ENCODE results near the gene ALOX15.
"Not testable (repeated sequence)": the region's sequence is repeated elsewhere in the genome, so short reads cannot be mapped to it uniquely, and the experiment has no call there.

Gene ALOX15

DNA sequence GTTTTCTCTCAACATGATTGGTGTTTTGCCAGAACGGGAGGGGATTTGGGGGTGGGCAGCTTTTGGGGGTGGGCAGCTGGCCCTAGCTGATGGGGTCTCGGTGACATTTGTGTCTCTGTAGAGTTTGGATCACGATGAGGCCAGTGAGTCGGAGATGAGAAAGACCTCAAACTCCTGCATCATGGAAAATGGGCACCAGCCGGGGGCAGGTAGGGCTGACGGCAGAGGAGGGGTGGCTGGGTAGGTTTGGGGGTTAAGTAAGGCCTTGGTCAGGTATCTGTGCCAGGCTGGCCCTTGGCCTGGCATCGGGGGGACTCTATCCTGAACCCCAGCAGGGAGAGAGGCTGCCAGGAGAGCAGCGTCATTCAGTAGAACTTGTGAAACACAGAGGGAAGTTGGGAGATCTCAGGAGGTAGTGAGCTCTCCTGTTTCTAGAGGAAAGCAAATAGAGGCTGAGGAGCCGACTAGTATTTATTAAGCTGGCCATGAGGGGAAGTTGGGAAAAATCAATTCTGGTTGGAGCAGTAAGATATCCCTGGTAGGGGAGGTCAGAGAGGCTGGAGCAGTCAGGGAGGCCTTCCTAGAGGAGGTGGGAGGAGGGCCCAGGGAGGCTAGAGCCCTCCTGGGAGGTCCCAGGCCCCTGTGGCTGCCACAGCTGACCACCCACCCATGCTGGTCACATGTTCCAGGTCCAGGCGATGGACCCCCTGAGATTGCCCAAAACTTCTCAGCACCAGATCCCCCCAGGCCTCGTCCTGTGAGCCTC, 49.1 kb downstream of the ALOX15 start:
- DNase-seq: no peak
- no peak for ATAC-seq

DNA sequence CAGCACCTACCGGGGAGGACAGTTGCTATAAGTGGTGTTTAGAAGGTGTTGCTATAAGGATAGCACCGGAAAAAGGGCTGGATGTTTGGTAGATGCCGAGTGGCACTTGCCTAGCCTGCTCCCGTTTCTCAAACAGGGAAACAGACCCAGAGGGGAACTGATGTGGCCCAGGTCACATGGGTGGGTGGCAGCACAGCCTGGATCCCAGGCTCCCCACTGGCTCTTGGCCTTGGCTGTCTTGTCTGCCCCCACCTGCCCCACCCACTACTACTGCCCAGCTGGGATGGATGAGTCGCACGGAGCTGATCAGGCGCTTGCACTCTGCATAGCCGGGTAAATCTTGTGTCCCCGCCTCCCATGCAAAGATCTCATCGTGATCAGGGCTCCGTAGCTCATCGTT, 49.9 kb downstream of the ALOX15 start:
- no peak for ATAC-seq
- DNase-seq: no peak

DNA sequence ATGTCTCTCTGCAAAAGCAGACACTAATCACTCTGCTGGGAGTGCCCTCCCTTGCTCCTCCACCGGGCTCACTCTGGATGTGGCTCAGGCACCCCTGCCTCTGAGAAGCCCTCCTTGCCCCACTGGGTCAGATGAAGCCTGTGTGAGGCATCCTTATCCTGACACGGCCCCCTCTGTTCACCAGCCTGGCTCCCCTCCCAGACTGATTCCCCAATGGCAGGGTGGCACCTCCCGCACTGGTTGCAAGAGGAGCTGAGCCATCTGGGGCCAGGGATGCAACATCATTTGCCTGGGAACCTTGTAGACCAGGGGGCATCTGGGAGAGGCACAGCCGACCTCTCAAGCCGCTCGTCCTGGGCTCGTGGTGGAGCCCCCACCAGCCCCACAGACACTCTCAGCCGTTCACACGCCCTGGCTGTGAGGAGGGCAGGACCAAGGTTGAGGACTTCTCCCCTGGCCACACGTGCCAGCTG, 50.5 kb downstream of the ALOX15 start:
- ATAC-seq (no peak), DNase-seq (no peak)

DNA sequence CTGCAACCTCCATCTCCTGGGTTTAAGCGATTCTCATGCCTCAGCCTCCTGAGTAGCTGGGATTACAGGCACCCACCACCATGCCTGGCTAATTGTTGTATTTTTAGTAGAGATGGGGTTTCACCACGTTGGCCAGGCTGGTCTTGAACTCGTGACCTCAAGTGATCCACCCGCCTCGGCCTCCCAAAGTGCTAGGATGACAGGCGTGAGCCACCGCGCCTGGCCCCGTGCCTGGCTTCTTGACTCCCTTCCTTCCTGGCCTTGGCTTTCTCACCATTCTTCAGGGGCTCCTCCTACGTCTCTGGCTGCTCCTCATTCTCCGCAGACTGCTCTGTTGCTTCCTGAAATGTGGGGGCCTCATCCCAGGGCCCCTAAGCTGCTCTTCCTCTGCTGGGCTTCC, 51.4 kb downstream of the ALOX15 start:
- ATAC-seq, DNase-seq: not testable (repeated sequence)

DNA sequence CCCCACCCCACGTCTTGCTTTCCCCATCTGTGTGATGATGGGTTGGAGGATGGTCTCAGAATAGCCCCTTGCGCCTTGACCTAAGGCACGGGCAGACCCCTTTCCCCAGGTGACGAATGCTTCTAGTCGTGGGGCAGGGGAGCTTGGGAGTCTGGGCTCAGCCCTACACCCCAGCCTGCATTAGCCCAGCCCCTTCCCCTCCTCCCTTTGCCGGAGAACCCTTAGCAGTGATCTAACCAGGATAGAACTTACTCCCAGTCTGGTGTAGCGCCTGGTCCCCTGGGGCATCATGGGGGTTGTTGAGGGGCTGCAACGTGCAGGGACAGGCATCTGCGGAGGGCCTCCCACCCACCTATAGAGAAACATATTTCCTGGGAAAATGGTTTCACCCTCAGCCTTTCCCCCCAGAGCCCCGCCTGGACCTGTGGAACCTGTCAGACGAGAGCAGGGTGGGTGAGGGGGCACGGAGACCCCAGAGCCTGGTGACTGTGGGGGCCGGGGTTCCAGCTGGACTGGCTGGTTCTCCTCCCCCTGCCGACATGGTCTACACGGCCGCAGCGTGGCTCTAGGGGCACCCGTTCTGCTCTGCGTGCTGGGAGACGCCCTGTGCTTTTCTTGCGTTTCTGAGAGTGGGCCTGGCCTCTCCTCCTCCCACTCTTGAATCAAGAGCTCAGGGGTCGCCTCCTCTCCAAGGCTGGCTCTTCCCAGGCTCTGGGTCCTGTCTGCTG, 52.4 kb downstream of the ALOX15 start:
- DNase-seq (no peak), ATAC-seq (no peak)

DNA sequence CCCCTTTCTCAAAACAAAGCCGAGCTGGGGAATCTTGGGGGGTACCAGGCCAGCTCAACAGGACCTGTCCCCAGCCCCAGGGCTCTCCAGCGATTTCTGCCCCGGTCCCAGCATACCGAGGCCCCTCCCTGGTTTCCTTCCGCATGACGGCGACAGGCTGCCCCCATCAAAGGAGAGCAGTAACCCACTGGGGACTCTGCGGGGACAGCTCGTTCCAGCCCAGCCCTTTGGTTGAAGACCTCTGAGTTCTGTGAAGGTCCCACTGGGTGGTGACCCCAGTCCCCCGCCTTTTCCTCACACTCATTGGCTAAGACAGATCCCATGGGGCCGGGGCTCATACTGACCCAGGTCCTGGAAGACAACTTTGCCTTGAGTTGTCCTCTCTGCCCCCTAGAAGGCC, 53.1 kb downstream of the ALOX15 start:
- no peak for ATAC-seq
- DNase-seq: no peak

DNA sequence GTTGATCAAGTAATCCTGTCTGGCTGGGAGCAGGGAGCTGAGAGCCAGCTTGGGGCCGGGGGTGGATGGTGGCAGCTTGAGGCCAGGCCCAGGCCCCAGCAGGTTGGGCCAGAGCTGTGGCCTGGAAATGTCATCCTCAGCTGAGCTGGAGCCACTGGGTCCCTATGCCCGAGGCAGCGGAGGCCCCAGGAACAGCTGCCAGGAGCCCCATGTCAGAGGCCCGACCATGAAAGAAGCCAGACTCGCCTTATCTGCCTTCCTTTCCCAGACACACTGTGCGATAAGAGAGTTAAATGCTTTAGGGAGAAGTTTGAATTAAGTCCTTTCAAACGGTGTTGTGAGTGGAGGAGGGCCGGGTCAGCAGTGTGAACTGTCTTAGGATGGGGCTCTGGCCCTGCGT, 53.7 kb downstream of the ALOX15 start:
- DNase-seq (no peak), ATAC-seq (no peak)

DNA sequence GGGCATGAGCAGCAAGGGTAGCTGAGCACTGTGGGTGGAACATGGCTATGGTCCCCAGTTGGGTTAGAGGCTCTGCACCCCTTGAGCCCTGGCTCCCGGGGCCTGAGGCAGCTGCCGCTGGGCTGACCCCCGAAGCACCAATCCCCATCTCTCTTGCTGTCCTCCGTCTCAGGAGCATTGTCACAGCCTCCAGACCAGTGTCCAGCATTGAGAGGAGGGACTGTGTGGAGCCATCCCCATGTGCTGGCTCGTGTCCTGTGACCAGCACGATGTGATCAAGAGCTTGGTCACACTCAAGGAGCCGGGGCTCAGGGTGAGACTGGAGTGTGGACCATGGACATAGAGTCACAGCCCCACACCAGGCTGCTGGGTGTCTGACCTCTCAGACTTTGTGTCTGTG, 54.3 kb downstream of the ALOX15 start:
- ATAC-seq: no peak
- no peak for DNase-seq

DNA sequence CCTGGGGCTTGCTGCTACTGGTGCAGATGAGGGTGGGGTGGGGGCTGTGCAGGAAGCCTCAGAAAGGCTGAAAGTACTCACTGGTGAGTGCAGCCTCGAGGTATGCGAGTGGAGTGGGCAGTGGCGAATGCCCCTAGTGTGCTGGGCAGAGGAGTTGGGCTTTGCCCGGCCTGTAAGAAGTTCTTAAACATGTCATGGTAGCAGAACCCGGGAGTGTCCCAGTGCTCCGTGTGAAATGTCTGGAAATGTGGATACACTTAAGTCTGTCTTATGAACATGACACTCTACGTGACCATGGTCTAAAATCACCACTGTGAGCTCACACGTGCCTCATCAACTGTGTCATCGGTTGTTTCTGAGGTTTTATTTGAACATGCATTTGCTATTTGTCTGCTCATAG, 55.4 kb downstream of the ALOX15 start:
- DNase-seq: no peak
- no peak for ATAC-seq

DNA sequence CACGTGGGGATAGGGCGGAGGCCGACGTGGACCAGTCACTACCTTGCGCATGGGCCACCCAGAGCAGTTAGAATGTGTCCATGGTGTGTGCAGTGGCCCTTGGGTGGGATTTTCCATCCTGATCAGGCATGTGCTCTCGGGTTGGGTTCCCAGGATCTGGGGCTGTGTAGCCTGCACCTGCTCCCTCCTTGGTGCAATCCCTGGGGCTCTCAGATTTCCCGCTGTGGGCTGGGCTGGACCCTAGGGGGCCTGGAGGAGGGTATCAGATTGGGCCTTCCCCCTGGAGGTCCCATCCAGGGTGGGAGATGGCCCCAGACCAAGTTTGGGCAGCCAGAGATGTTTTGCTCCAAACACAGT, 55.9 kb downstream of the ALOX15 start:
- DNase-seq: no peak
- no peak for ATAC-seq

DNA sequence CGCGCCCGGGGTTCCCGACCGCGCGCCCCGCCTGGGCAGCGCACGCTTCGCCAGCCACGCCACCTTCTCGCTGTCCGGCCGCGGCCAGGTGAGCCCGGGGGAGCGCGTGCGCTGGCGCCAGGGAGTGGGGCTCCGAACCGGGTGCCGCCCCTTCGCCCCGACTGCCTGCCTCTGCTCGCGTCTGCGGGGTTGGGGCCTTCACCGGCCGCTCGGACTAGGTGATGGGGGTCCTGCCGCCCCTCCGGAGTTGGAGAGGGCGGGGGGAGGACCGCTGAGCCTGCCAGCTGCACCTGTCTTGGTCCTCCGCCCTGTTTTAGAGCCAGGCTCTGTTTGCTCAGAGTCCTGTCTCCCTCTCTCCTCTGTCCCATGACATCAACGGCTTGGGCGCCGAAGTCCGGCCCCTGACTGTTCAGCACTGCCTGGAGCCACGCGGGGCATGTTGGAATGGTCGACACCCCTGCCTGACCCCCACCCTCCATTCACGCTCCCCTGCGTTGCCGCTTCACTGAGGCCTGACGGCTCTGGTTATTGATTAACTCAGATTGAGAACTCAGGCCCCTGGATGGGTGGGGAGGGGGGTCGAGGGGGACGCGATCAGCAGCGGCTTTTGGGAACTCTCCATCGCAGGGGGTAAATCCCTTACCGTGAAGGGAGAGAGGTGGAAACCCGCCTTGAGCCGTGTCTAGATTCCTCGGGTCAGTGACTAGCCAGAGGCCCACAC, 56.4 kb downstream of the ALOX15 start:
- ATAC-seq (no peak), DNase-seq (no peak)

DNA sequence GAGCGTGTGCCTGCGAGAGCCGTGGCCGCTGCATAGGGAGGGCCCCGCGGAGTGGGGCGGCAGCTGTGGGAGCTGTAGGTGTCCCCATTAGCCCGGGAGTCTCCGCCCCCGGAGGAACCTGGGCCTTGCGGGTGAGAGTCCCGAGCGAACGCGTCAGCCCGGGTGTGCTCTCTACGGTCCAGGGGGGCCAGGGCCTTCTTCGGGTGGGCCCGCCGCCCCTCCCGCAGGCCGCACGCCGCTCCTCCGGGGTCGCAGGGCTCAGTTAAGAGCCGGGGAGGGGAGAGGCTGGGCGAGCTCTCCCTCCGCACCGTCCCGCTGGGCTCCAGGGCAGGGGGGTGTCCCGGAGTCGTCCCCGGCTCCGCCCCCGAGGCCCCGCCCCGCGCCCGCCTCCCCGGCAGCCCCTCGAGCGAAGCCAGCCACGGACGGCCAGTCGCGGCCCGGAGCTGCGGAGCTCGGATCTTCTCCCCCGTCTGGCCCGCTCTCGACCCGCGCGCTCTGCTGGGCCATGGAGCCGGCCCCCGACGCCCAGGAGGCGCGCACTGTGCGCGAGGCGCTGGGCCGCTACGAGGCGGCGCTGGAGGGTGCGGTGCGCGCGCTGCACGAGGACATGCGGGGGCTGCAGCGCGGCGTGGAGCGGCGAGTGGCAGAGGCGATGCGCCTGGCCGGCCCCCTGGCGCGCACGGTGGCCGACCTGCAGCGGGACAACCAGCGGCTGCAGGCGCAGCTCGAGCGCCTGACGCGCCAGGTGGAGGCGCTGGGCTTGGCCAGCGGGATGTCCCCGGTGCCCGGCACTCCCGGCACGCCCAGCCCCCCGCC, 57.2 kb downstream of the ALOX15 start, which contains the start of gene SMTNL2:
SMTNL2 (plus strand) TSS at position 429 of the 816 bp plus-strand sequence; CDS start at position 506, 77 bp downstream.
- DNase-seq (peak; percentile 40), ATAC-seq (peak; percentile 7)

DNA sequence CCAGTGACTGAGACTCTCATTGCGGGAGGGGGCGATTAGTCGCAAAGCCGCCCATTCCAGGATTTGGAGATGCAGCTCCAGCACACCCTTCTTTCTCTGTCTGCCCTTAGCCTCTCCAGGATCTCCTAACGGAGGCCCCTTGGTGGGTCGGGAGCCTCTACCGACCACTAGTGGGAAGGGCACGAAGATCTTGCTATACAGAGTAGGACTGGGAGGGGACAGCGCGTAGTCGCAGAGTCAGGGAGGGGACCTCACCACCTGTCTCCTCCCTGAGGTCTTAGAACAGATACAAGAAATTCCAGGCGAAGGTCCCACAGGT, 57.7 kb downstream of the ALOX15 start:
- ATAC-seq (peak; percentile 33), DNase-seq (no peak)

DNA sequence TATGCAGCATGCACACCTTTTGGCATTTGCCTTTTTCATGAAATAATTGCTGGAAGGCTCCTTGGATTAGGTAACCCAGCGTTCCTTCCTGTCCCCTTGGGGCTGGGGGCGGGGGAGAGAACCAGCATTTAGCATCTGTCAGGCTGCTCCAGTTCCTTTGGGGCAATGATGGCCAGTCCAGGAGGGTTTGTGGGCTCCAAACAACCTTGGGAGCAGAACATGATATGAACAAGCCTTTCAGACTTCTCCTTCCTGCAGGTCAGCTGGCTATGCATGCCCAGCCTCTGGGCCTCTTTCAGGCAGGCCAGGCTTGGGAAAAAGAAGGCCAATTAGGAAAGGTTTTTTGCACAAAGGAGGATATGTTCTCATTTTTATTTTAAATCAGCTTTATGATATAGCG, 58.3 kb downstream of the ALOX15 start:
- ATAC-seq: no peak
- DNase-seq: no peak

DNA sequence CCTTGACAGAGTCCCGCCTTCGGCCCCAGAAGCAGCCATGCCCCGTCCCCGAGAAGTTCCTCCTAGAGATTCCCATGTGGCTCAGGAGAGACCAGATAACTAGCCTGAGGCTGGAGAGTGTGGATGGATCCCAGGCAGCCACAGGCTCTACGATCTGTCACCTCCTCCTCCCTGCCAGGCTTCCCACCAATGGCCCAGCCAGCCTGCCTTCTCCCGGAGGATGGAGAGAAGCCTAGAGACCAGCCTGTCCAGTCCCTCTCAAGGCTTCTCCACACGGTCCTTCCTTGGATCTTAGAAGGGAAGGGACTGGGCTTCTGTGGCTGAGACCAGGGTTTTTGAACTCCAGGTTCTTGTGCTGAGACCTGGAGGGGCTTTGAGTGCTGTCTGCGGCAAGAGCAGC, 58.8 kb downstream of the ALOX15 start:
- DNase-seq: no peak
- ATAC-seq: no peak

DNA sequence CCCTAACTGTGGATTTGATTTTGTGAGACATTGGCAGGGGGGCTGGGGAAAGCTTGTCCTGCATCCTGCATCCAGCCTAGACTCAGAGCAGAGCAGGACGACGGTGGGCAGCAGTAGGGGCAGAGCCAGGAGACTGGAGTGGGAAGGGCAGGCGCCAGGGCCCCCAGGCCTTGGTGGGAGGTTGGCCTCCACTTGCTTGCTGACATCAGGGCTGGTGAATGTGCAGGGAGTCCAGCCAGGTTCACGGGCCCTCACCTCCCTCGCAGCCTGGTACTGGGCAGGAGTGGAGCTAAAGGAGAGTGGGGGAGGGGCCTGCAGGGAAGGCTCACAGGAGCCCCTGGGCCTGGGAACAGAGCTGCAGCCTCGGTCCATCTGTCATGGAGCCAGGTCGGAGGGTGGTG, 59.4 kb downstream of the ALOX15 start:
- ATAC-seq (no peak), DNase-seq (no peak)
